ENCODE measurements around the gene NEGR1.

DNA sequence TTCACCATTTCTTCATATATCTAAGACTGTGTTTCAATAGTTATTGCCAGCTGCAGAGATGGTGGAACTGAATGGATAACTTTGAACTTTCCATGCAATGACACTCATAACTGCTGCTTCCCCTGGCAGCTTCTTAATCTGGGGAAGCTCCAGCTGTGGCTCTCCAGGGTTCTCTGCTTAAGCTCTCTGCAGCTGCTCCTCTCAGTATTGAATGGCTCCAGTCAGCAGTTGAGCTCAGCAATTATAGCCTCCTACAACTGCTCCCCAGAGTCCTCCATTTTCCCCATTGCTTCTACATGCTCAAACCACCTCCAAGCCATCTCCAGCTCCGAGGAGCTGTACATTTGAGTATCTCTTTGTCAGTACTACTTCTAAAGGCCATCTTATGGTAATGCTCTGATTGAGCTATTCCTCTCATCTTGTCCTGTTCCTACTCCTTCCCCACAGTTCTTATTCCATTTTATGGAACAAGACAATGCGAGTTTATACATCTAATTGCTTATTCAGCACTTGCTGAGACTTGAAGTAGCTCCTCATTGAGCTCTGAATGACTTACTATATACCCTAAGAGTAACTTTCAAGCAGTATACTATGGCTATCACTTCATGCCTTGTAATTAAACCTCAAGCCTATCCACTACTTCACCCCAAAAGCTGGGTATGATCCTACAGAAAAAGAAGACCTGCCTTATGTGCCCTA, 362.4 kb downstream of the NEGR1 start:
- TF ChIP-seq POLR2A (IDR thresholded peaks at IDR 0.05), result no peak
- TF ChIP-seq CTCF (IDR thresholded peaks at IDR 0.05), result no peak
